Tibial artery (tissue), 4 donors: ENCODE results near the gene SRMS.
"Not testable (repeated sequence)": the region's sequence is repeated elsewhere in the genome, so short reads cannot be mapped to it uniquely, and the experiment has no call there.

Source experiments
- DNase-seq, 2 donors: peaks; one replicate each; pipeline ENCODE4 v3.0.0-alpha.2; 2019
- H3K27ac ChIP-seq, 2 donors: fragments of 200-600 bp; sonication (generic) in 1 of 2; 1 replicate in 1 of 2; 2 replicates in 1 of 2; pipeline ENCODE4 v1.5.1; 2018 to 2019; ENCODE audit warnings: mild to moderate bottlenecking in 1 of 2
- H3K27me3 ChIP-seq, 2 donors: fragments of 200-600 bp; sonication (generic) in 1 of 2; one replicate each; pipeline versions ENCODE4 v1.5.1 to v1.6.0; 2016 to 2019
- H3K36me3 ChIP-seq, 3 donors: fragments of 200-600 bp; sonication (generic) in 2 of 3; one replicate each; pipeline ENCODE4 v1.5.1; 2016 to 2019; ENCODE audit warnings: mild to moderate bottlenecking in 2 of 3
- H3K4me1 ChIP-seq, 4 donors: fragments of 200-600 bp; sonication (generic) in 2 of 4; 1 replicate in 3 of 4; 2 replicates in 1 of 4; pipeline ENCODE4 v1.5.1; 2016 to 2019
- H3K4me3 ChIP-seq, 2 donors: fragments of 200-600 bp; sonication (generic) in 1 of 2; 1 replicate in 1 of 2; 2 replicates in 1 of 2; pipeline ENCODE4 v1.5.1; 2018 to 2019; ENCODE audit warnings: mild to moderate bottlenecking in 2 of 2
- H3K9me3 ChIP-seq, 3 donors: fragments of 200-600 bp; sonication (generic) in 1 of 3; one replicate each; pipeline ENCODE4 v1.5.1; 2016 to 2019
- CTCF ChIP-seq, 2 experiments: fragments of 200-600 bp in 1 of 2; fragments of 450-650 bp in 1 of 2; IDR thresholded peaks; one replicate each; pipeline ENCODE4 v1.5.1; 2017 to 2019; ENCODE audit warnings: antibody characterized with exemption in 2 of 2, mild to moderate bottlenecking in 1 of 2, moderate library complexity in 1 of 2
- intact Hi-C: fragments of 100-400 bp; cut with DNase I; formaldehyde crosslinking; loops from one replicate; pipeline ENCODE4 v1.15.0; 2023; ENCODE audit warnings: low total_unique reads

Gene SRMS

GRCh38 chr20:63519668-63520503 is 27.7 kb downstream of the SRMS start:
- DNase-seq: peak; percentile 49 to 83
- Histone ChIP-seq H3K27me3 (no peaks in the 10 kb centered on the region), H3K27ac (peak overlapping the region; percentile 78 to 97), H3K4me3 (peak overlapping the region; percentile 73 to 90), H3K9me3 (no peaks in the 10 kb centered on the region), H3K4me1 (peaks cover 0 to 29% (median 24%) of the 10 kb centered on the region in 4 donors), H3K36me3 (peaks cover 0 to 21% (median 12%) of the 10 kb centered on the region in 3 donors)
- peak in 1 of 2 experiments; percentile 5 for TF ChIP-seq CTCF (IDR thresholded peaks at IDR 0.05)
- intact Hi-C loops: loop anchor here (5.0 kb wide), 1 partner anchor 122 kb away; no protein-coding TSS in a partner anchor

- H3K27ac ChIP-seq: peak overlapping the region; percentile 78 to 97
Measured at GRCh38 chr20:63518946-63519667, 28.4 kb downstream of the SRMS start.

GRCh38 chr20:63518351-63518861 is 29.1 kb downstream of the SRMS start:
- no peak overlapping the region for H3K27ac ChIP-seq
- peaks cover 0 to 18% (median 7%) of the 10 kb centered on the region in 3 donors for H3K36me3 ChIP-seq
- no peak for DNase-seq
- peaks cover 0 to 29% (median 24%) of the 10 kb centered on the region in 4 donors for H3K4me1 ChIP-seq
- no peaks in the 10 kb centered on the region for H3K9me3 ChIP-seq
- no peak for TF ChIP-seq CTCF (IDR thresholded peaks at IDR 0.05)
- no peak overlapping the region for H3K4me3 ChIP-seq
- intact Hi-C loops: no loop called here
- peaks cover 0 to 2% of the 10 kb centered on the region in 2 donors for H3K27me3 ChIP-seq

More at GRCh38 chr20:63518946-63519667, 28.4 kb downstream of the SRMS start:
- peaks cover 0 to 21% (median 12%) of the 10 kb centered on the region in 3 donors for H3K36me3 ChIP-seq
- H3K27me3 ChIP-seq: no peaks in the 10 kb centered on the region
- no peak for DNase-seq
- TF ChIP-seq CTCF (IDR thresholded peaks at IDR 0.05): no peak
- peaks cover 0 to 29% (median 24%) of the 10 kb centered on the region in 4 donors for H3K4me1 ChIP-seq
- intact Hi-C loops: no loop called here
- H3K4me3 ChIP-seq: peak overlapping the region; percentile 73 to 90
- H3K9me3 ChIP-seq: no peaks in the 10 kb centered on the region

- no peak overlapping the region for H3K4me3 ChIP-seq
- no peak for DNase-seq
- peaks cover 0 to 27% (median 21%) of the 10 kb centered on the region in 4 donors for H3K4me1 ChIP-seq
- peaks cover 0 to 10% (median 0%) of the 10 kb centered on the region in 3 donors for H3K36me3 ChIP-seq
- no peak overlapping the region for H3K27ac ChIP-seq
- no peaks in the 10 kb centered on the region for H3K9me3 ChIP-seq
- peaks cover 0 to 8% of the 10 kb centered on the region in 2 donors for H3K27me3 ChIP-seq
- intact Hi-C loops: no loop called here
- no peak for TF ChIP-seq CTCF (IDR thresholded peaks at IDR 0.05)
Measured at GRCh38 chr20:63517376-63518309, 29.9 kb downstream of the SRMS start.

GRCh38 chr20:63514520-63514919 is 33.0 kb downstream of the SRMS start:
- DNase-seq, H3K9me3 ChIP-seq, intact Hi-C loops, H3K27ac ChIP-seq, H3K4me1 ChIP-seq, H3K36me3 ChIP-seq, H3K4me3 ChIP-seq: not testable (repeated sequence)
- peaks cover 0 to 32% of the 10 kb centered on the region in 2 donors for H3K27me3 ChIP-seq
